Activated CD4-positive, alpha-beta T cell treated with anti-CD3 and anti-CD28 coated beads, Interleukin-2, amount 10 ng/mL, durations not matched to agents 7 days and 5 days (primary cell): ENCODE data around the gene OSBPL9. TPM values are rescaled to one million over a fixed set of nuclear protein-coding genes. Genes with fewer than 3 reads are reported as not detected.
"Not testable (repeated sequence)": the region's sequence is repeated elsewhere in the genome, so short reads cannot be mapped to it uniquely, and the experiment has no call there.

ENCODE experiments used
- CTCF ChIA-PET: fragments of 350-600 bp; sonication (Branson Sonifier 250); formaldehyde crosslinking; loops from one replicate; lab custom pipeline; 2021; ENCODE audit warnings: antibody characterized with exemption; lab: Charles Lee
- POLR2A ChIA-PET: fragments of 350-600 bp; sonication (Branson Sonifier 250); formaldehyde crosslinking; loops from one replicate; lab custom pipeline; 2021; ENCODE audit warnings: antibody characterized with exemption; lab: Charles Lee
- DNase-seq: peaks from one replicate; pipeline ENCODE4 v3.0.0-alpha.2; 2020
- H3K27ac Mint-ChIP-seq: one replicate; pipeline ENCODE4 v1.8.0; 2021; ENCODE audit warnings: mild to moderate bottlenecking, moderate library complexity, mixed read lengths
- H3K27me3 Mint-ChIP-seq: one replicate; pipeline ENCODE4 v1.8.0; 2021; ENCODE audit warnings: mixed read lengths
- H3K36me3 Mint-ChIP-seq: one replicate; pipeline ENCODE4 v1.8.0; 2021; ENCODE audit warnings: low read depth, mixed read lengths
- H3K4me1 Mint-ChIP-seq: one replicate; pipeline ENCODE4 v1.8.0; 2021; ENCODE audit warnings: mixed read lengths
- H3K4me3 Mint-ChIP-seq: one replicate; pipeline ENCODE4 v1.8.0; 2021; ENCODE audit warnings: mild to moderate bottlenecking, moderate library complexity, mixed read lengths
- H3K9me3 Mint-ChIP-seq: one replicate; pipeline ENCODE4 v1.8.0; 2021; ENCODE audit warnings: mixed read lengths
- total RNA-seq, 2 experiments: library from RNA; stranded (reverse); gene quantifications; one replicate each; pipeline ENCODE4 v1.2.3, GENCODE V29; 2021

Gene OSBPL9
- total RNA-seq, 2 experiments from 2014 or later, result 44.0 to 46.7 TPM

DNA sequence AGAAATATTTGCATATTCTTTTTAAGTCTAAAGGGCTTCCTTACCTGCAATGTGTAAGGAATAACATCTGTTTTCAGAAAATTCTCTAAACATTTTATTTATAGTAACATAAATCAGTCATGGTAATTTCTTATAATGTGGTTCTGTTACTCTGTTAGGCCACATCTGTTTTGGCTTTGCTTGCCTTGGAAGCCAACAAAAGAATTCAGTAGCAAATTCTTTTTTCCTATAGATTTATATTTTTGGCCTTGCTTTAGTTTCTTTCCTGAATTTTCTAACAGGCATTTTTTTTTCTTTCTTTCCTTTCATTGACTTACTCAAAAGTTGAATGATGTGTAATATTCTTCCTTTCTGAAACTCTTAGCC lies 72.2 kb downstream of the OSBPL9 start:
- Mint-ChIP-seq H3K4me3 (no peak overlapping the region), H3K27ac (no peak overlapping the region), H3K36me3 (no peaks in the 10 kb centered on the region), H3K9me3 (no peaks in the 10 kb centered on the region), H3K27me3 (no peaks in the 10 kb centered on the region), H3K4me1 (no peaks in the 10 kb centered on the region)
- POLR2A ChIA-PET, result no interaction called here
- CTCF ChIA-PET, result interaction anchor here (1.6 kb wide), 1 partner anchor 13 kb away, joined by 3 read pairs; no protein-coding TSS in a partner anchor
- DNase-seq, result no peak

- Mint-ChIP-seq H3K27ac (no peak overlapping the region), H3K4me1 (no peaks in the 10 kb centered on the region), H3K9me3 (no peaks in the 10 kb centered on the region), H3K27me3 (no peaks in the 10 kb centered on the region), H3K4me3 (no peak overlapping the region), H3K36me3 (no peaks in the 10 kb centered on the region)
- ChIA-PET CTCF (interaction anchor here (1.6 kb wide), 1 partner anchor 13 kb away, joined by 3 read pairs; no protein-coding TSS in a partner anchor), POLR2A (interaction anchor here (0.6 kb wide), 1 partner anchor 48 kb away, joined by 3 read pairs; no protein-coding TSS in a partner anchor)
- DNase-seq, result no peak
Measured at GRCh38 chr1:51689643-51690042, 72.8 kb downstream of the OSBPL9 start.

DNA sequence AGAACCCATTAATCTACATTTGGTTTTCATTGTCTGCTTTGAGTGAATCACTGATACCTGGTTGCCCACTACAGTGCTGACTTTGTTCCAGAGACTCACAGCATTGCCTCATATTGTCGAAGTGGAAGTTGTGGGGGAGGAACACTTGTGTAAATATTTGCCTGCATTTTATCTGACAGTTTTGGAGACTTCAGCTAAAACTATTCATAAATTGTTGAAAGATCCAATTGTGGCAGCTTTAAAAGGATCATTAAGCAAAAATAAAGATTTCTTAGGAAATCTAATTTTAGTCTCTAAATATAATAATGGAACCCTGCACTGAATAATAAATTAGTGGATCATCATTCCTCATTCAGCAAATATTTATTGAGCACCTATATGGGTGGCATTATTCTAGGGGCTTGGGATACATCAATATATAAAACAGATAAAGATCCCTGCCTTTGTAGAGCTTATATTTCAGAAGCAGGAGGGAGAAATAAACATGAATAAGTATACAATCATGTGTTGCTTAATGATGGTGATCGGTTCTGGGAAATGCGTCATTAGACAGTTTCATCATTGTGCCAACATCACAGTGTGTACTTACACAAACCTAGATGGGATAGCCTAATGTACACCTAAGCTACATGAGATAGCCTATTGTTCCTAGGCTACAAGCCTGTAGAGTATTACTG lies 73.5 kb downstream of the OSBPL9 start:
- Mint-ChIP-seq H3K27ac (no peak overlapping the region), H3K27me3 (no peaks in the 10 kb centered on the region), H3K4me1 (no peaks in the 10 kb centered on the region), H3K36me3 (no peaks in the 10 kb centered on the region), H3K9me3 (no peaks in the 10 kb centered on the region), H3K4me3 (no peak overlapping the region)
- CTCF ChIA-PET, result interaction anchor here (1.6 kb wide), 1 partner anchor 14 kb away, joined by 3 read pairs; no protein-coding TSS in a partner anchor
- DNase-seq, result no peak
- POLR2A ChIA-PET, result interaction anchor here (0.6 kb wide), 1 partner anchor 49 kb away, joined by 3 read pairs; no protein-coding TSS in a partner anchor

GRCh38 chr1:51691920-51692319 lies 75.0 kb downstream of the OSBPL9 start:
- Mint-ChIP-seq H3K27ac (no peak overlapping the region), H3K4me1 (no peaks in the 10 kb centered on the region), H3K9me3 (no peaks in the 10 kb centered on the region), H3K36me3 (no peaks in the 10 kb centered on the region), H3K4me3 (no peak overlapping the region), H3K27me3 (no peaks in the 10 kb centered on the region)
- DNase-seq, result no peak
- CTCF ChIA-PET, result interaction anchor here (1.1 kb wide), 1 partner anchor 14 kb away, joined by 4 read pairs; no protein-coding TSS in a partner anchor
- POLR2A ChIA-PET, result no interaction called here

DNA sequence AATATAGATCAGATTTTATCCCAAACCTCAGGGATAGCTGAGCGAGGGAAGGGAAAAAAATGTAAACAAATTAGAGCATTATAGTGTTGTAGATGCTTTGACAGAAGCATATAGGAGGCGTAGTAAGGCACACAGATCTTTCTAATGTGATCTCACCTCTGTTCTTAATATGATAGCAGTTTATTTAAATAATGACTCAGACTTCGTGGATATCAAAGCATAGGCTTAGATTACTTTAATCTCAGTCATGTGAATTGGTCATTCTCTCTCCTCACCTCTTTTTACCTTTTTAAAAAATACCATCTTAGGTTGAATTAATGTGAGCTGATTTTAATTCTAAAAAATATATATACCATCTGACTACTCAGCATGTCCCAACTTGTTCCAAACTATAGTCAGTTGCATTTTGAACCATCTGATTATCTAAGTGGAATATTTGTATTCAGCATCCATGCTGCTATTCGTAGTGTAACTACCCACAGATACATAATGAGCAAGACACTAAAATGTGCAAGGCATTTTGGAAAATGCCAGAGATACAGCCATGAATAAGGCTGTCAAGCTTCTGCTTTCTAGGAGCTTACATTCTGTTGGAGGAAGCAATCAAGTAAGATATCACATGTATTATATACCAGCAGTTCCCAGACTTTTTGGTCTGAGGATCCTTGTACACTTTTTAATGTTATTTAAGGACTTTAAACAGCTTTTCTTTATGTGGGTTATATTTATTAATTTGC lies 76.7 kb downstream of the OSBPL9 start:
- POLR2A ChIA-PET, result no interaction called here
- no peak overlapping the region for H3K27ac Mint-ChIP-seq

GRCh38 chr1:51697166-51697565 lies 80.3 kb downstream of the OSBPL9 start:
- Mint-ChIP-seq H3K27me3 (no peaks in the 10 kb centered on the region), H3K4me1 (no peaks in the 10 kb centered on the region), H3K4me3 (no peak overlapping the region), H3K27ac (no peak overlapping the region), H3K36me3 (no peaks in the 10 kb centered on the region), H3K9me3 (no peaks in the 10 kb centered on the region)
- POLR2A ChIA-PET, result no interaction called here
- CTCF ChIA-PET, result interaction anchor here (1.6 kb wide), 1 partner anchor 10 kb away, joined by 3 read pairs; no protein-coding TSS in a partner anchor
- no peak for DNase-seq

More for the DNA sequence above, 76.7 kb downstream of the OSBPL9 start:
- Mint-ChIP-seq H3K4me1 (no peaks in the 10 kb centered on the region), H3K4me3 (no peak overlapping the region), H3K27me3 (no peaks in the 10 kb centered on the region), H3K36me3 (no peaks in the 10 kb centered on the region), H3K9me3 (no peaks in the 10 kb centered on the region)
- CTCF ChIA-PET, result no interaction called here
- DNase-seq, result no peak

GRCh38 chr1:51699391-51699790 lies 82.5 kb downstream of the OSBPL9 start:
- Mint-ChIP-seq H3K36me3 (no peaks in the 10 kb centered on the region), H3K4me3 (no peak overlapping the region), H3K4me1 (no peaks in the 10 kb centered on the region), H3K27me3 (no peaks in the 10 kb centered on the region), H3K27ac (no peak overlapping the region), H3K9me3 (no peaks in the 10 kb centered on the region)
- CTCF ChIA-PET, result interaction anchor here (0.6 kb wide), 1 partner anchor 164 kb away, joined by 3 read pairs; no protein-coding TSS in a partner anchor
- DNase-seq, result no peak
- POLR2A ChIA-PET, result no interaction called here

DNA sequence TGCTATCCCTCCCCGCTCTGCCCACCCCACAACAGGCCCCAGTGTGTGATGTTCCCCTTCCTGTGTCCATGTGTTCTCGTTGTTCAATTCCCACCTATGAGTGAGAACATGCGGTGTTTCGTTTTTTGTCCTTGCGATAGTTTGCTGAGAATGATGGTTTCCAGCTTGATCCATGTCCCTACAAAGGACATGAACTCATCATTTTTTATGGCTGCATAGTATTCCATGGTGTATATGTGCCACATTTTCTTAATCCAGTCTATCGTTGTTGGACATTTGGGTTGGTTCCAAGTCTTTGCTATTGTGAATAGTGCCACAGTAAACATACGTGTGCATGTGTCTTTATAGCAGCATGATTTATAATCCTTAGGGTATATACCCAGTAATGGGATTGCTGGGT lies 84.9 kb downstream of the OSBPL9 start:
- POLR2A ChIA-PET, H3K27ac Mint-ChIP-seq, H3K36me3 Mint-ChIP-seq, H3K4me3 Mint-ChIP-seq, CTCF ChIA-PET, H3K27me3 Mint-ChIP-seq, H3K9me3 Mint-ChIP-seq, DNase-seq, H3K4me1 Mint-ChIP-seq: not testable (repeated sequence)

GRCh38 chr1:51702220-51702619 lies 85.3 kb downstream of the OSBPL9 start:
- not testable (repeated sequence) for DNase-seq

DNA sequence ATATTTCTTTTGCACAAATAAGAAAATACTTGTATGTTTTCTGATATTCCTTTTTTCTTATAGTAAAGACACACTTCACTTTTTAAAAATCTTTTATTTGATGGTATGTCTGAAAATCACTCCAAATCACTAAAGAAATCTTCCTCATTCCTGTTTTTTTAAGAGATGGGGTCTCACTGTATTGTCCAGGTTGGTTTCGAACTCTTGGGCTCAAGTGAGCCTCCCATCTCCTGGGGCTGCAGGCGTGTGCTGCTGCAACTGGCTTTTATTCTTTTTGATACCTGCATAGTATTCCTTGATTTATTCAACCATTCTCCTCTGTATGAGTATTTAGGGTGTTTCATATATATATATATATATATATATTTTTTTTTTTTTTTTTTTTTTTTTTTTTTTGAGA lies 88.1 kb downstream of the OSBPL9 start:
- no peak for DNase-seq
- ChIA-PET CTCF (interaction anchor here (0.6 kb wide), 1 partner anchor 219 kb away, joined by 3 read pairs; no protein-coding TSS in a partner anchor), POLR2A (no interaction called here)
- no peaks in the 10 kb centered on the region for H3K27me3 Mint-ChIP-seq
- H3K4me1 Mint-ChIP-seq, result no peaks in the 10 kb centered on the region
- no peak overlapping the region for H3K4me3 Mint-ChIP-seq
- H3K27ac Mint-ChIP-seq, result no peak overlapping the region
- peaks cover 3% of the 10 kb centered on the region for H3K9me3 Mint-ChIP-seq
- H3K36me3 Mint-ChIP-seq, result no peaks in the 10 kb centered on the region

More at GRCh38 chr1:51702220-51702619, 85.3 kb downstream of the OSBPL9 start:
- H3K9me3 Mint-ChIP-seq, H3K27ac Mint-ChIP-seq, CTCF ChIA-PET, H3K36me3 Mint-ChIP-seq, H3K4me1 Mint-ChIP-seq, H3K4me3 Mint-ChIP-seq, H3K27me3 Mint-ChIP-seq, POLR2A ChIA-PET: not testable (repeated sequence)

GRCh38 chr1:51708911-51709760 lies 92.2 kb downstream of the OSBPL9 start:
- H3K4me1 Mint-ChIP-seq, result no peaks in the 10 kb centered on the region
- H3K27ac Mint-ChIP-seq, result no peak overlapping the region
- CTCF ChIA-PET, result interaction anchor here (0.6 kb wide), 1 partner anchor 280 kb away, joined by 4 read pairs; no protein-coding TSS in a partner anchor
- no peak overlapping the region for H3K4me3 Mint-ChIP-seq
- POLR2A ChIA-PET, result no interaction called here
- H3K36me3 Mint-ChIP-seq, result no peaks in the 10 kb centered on the region
- H3K27me3 Mint-ChIP-seq, result no peaks in the 10 kb centered on the region
- H3K9me3 Mint-ChIP-seq, result peaks cover 3% of the 10 kb centered on the region
- DNase-seq, result no peak

GRCh38 chr1:51709951-51710350 lies 93.1 kb downstream of the OSBPL9 start:
- peaks cover 3% of the 10 kb centered on the region for H3K9me3 Mint-ChIP-seq
- H3K4me1 Mint-ChIP-seq, result peaks cover 5% of the 10 kb centered on the region
- H3K27ac Mint-ChIP-seq, result no peak overlapping the region
- H3K4me3 Mint-ChIP-seq, result no peak overlapping the region
- H3K36me3 Mint-ChIP-seq, result peaks cover 3% of the 10 kb centered on the region
- H3K27me3 Mint-ChIP-seq, result no peaks in the 10 kb centered on the region
- ChIA-PET POLR2A (no interaction called here), CTCF (no interaction called here)
- no peak for DNase-seq
